Glutamatergic neuron (in vitro differentiated cells): ENCODE measurements around the gene ZFYVE1. TPM values are rescaled to one million over a fixed set of nuclear protein-coding genes. Genes with fewer than 3 reads are reported as not detected.

Source experiments
- DNase-seq: peaks from one replicate; pipeline ENCODE4 v3.0.0; 2022
- H3K27ac Mint-ChIP-seq: one replicate; pipeline ENCODE4 v1.8.0; 2020; ENCODE audit warnings: mild to moderate bottlenecking, mixed read lengths, inconsistent platforms; ENCODE audit not compliant: unreplicated experiment
- H3K27me3 Mint-ChIP-seq: one replicate; pipeline ENCODE4 v1.8.0; 2020; ENCODE audit warnings: mild to moderate bottlenecking, moderate library complexity, mixed read lengths, inconsistent platforms; ENCODE audit not compliant: unreplicated experiment
- H3K36me3 Mint-ChIP-seq: one replicate; pipeline ENCODE4 v1.8.0; 2020; ENCODE audit warnings: mild to moderate bottlenecking, mixed read lengths, inconsistent platforms; ENCODE audit not compliant: unreplicated experiment
- H3K4me1 Mint-ChIP-seq: one replicate; pipeline ENCODE4 v1.8.0; 2020; ENCODE audit warnings: mild to moderate bottlenecking, low read depth, mixed read lengths, inconsistent platforms; ENCODE audit not compliant: unreplicated experiment
- H3K4me3 Mint-ChIP-seq: one replicate; pipeline ENCODE4 v1.8.0; 2020; ENCODE audit warnings: mild to moderate bottlenecking, mixed read lengths, inconsistent platforms; ENCODE audit not compliant: unreplicated experiment
- H3K9me3 Mint-ChIP-seq: one replicate; pipeline ENCODE4 v1.8.0; 2020; ENCODE audit warnings: mild to moderate bottlenecking, moderate library complexity, mixed read lengths, inconsistent platforms; ENCODE audit not compliant: unreplicated experiment
- total RNA-seq: library from RNA; stranded (reverse); fragmentation: NEBNext Ultra II Directional; extraction: Animal tissue kit (Norgen Biotek cat#: 25700); gene quantifications from one replicate; pipeline ENCODE4 v1.2.1, GENCODE V29; 2021; ENCODE audit not compliant: unreplicated experiment
- TF ChIP-seq, protein P1 (sequence below): fragments of 200-600 bp; sonication (generic); IDR thresholded peaks from one replicate; pipeline ENCODE4 v1.5.0; 2021; ENCODE audit not compliant: partially characterized antibody, unreplicated experiment

The ZFYVE1 gene
- total RNA-seq, 1 donor from 2014 or later = 43.7 TPM

DNA sequence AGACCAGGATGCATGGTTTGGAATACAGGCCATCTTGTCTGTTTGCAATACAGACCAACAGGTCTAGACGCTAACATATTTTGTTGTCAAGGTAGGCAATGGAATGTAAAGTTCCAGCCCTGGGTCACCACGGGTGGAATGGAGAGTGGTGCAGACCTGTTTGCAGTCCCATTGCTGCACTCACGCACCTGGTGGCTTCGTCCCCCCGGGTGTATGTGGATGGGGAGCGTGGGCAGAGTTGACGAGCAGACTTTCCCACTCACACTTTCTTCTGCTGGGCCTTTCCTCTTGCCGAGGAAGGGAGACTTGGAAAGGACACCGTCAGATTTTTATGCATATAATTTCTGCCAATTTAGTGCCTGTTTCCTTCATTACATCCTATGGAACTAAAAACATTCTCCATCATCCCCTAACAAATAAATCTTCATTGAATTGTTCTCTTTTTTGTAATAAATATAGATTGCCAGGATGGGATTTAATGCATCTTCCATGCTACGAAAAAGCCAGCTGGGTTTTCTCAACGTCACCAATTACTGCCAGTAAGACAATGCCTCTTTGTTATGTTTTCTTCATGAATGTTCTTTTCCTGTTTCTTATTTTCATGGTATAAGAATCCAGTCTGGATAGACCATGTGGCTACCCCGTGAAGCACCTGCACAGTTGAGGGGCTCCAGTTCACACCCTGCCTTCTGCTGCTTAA lies 85.5 kb downstream of the ZFYVE1 start:
- TF ChIP-seq, protein P1, sequence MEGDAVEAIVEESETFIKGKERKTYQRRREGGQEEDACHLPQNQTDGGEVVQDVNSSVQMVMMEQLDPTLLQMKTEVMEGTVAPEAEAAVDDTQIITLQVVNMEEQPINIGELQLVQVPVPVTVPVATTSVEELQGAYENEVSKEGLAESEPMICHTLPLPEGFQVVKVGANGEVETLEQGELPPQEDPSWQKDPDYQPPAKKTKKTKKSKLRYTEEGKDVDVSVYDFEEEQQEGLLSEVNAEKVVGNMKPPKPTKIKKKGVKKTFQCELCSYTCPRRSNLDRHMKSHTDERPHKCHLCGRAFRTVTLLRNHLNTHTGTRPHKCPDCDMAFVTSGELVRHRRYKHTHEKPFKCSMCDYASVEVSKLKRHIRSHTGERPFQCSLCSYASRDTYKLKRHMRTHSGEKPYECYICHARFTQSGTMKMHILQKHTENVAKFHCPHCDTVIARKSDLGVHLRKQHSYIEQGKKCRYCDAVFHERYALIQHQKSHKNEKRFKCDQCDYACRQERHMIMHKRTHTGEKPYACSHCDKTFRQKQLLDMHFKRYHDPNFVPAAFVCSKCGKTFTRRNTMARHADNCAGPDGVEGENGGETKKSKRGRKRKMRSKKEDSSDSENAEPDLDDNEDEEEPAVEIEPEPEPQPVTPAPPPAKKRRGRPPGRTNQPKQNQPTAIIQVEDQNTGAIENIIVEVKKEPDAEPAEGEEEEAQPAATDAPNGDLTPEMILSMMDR = no peak
- no peak for DNase-seq
- Mint-ChIP-seq H3K27ac (no peak overlapping the region), H3K9me3 (peaks cover 4% of the 10 kb centered on the region), H3K36me3 (peaks cover 8% of the 10 kb centered on the region), H3K4me3 (no peak overlapping the region), H3K27me3 (peaks cover 2% of the 10 kb centered on the region), H3K4me1 (peaks cover 6% of the 10 kb centered on the region)

DNA sequence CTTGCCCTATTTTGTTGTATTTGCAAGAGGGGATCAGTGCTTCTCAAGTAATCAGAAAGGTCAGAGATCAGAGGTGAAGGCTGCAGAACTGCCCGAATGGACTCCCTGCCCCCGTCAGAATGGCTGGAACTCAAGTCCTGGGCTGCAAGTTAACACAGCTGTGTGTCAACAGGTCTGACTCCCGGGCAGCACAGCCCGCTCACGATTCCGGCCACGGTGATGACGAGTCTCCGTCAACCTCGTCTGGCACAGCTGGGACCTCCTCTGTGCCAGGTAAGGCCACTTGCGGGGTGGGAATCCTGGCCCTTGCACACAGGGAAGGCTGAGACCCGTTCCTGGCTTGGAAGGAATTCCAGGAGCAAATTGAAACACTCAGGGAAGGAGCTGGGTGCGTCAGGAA lies 87.3 kb downstream of the ZFYVE1 start:
- no peak overlapping the region for H3K27ac Mint-ChIP-seq

DNA sequence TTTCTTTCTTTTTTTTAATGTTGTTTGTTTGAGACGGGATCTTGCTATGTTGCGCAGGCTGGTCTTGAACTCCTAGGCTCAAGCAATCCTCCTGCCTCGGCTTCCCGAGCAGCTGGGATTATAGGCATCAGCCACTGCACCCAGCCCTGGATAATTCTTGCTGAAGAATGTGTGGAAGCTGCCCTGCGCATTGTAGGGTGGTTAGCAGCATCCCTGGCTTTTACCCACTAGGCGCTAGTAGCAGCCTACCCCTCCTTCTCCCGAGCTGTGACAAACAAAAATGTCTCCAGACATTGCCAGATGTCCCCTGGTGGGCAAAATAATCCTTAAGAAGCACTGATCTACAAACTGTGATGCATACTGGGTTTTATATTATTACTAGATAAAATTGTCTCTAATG lies 94.0 kb downstream of the ZFYVE1 start:
- H3K27me3 Mint-ChIP-seq = no peaks in the 10 kb centered on the region
- H3K4me3 Mint-ChIP-seq = no peak overlapping the region
- peaks cover 4% of the 10 kb centered on the region for H3K36me3 Mint-ChIP-seq
- no peak for DNase-seq
- peaks cover 7% of the 10 kb centered on the region for H3K4me1 Mint-ChIP-seq
- no peak overlapping the region for H3K27ac Mint-ChIP-seq
- TF ChIP-seq, protein P1 = no peak
- no peaks in the 10 kb centered on the region for H3K9me3 Mint-ChIP-seq

More for the DNA sequence above, 87.3 kb downstream of the ZFYVE1 start:
- peaks cover 8% of the 10 kb centered on the region for H3K36me3 Mint-ChIP-seq
- no peak overlapping the region for H3K4me3 Mint-ChIP-seq
- peaks cover 7% of the 10 kb centered on the region for H3K4me1 Mint-ChIP-seq
- TF ChIP-seq, protein P1 = no peak
- H3K9me3 Mint-ChIP-seq = peaks cover 4% of the 10 kb centered on the region
- DNase-seq = no peak
- peaks cover 2% of the 10 kb centered on the region for H3K27me3 Mint-ChIP-seq

DNA sequence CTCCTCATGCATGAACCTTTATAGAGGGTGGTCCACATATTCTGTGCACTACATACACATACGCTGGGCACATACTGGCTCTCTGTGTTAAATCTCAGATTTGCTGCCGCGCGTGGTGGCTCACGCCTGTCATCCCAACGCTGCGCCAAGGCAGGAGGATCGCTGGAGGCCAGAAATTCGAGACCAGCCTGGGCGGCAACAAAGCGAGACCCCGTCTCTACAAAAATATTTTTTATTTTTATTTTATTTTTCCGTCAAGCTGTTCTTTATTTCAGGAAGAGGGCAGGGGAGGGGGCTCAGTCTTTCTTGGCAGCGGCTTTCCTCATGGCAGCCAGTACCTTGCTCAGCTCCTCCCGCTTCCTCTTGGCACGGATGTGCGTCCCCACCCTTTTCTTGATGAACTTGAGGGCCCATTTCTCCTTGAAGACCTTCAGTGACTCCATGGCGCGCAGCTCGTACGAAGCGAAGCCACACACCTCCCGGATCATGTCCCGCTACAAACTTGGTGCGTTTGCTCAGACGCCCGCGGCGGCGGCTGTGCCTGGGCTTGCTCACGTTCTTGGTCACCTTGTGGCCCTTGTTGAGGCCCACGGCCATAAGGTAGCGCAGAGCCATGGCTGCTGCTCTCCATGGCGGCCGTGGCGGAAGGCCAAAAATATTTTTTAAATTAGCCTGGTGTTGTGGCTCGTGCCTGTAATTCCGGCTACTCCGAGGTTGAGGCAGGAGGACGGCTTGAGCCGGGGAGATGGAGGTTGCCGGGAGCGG lies 97.4 kb downstream of the ZFYVE1 start:
- no peak for DNase-seq
- H3K36me3 Mint-ChIP-seq = no peaks in the 10 kb centered on the region
- H3K27me3 Mint-ChIP-seq = no peaks in the 10 kb centered on the region
- H3K27ac Mint-ChIP-seq = no peak overlapping the region
- H3K9me3 Mint-ChIP-seq = peaks cover 5% of the 10 kb centered on the region
- no peak overlapping the region for H3K4me3 Mint-ChIP-seq
- TF ChIP-seq, protein P1 = no peak
- H3K4me1 Mint-ChIP-seq = no peaks in the 10 kb centered on the region

DNA sequence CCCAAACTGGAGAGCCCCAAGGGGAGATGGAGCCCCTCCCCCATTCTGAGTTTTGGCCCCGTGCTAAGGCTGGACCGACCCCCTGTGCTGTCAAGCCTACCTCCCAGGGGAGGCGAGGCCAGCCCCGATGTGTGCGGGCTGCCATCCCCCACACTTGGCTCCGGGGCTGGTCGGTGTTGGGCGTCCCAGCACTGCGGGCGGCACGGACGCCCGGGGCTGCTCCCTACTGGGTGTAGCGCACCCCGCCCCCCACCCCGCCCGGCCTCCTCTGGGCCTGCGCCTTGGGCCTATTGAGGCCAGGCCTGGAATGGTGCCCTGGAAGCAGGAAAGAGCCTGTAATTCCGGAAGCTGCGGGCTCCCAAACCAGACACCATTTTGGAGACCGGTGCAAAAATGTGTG lies 98.0 kb downstream of the ZFYVE1 start:
- no peak for DNase-seq
- Mint-ChIP-seq H3K27me3 (no peaks in the 10 kb centered on the region), H3K27ac (no peak overlapping the region), H3K4me3 (no peak overlapping the region), H3K36me3 (no peaks in the 10 kb centered on the region), H3K9me3 (peaks cover 5% of the 10 kb centered on the region), H3K4me1 (no peaks in the 10 kb centered on the region)
- TF ChIP-seq, protein P1 = no peak
